BLaER1 treated with 17β-estradiol and CSF1 and Interleukin-3, amounts not matched to agents 10 nM and 100 nM (cell line): ENCODE data around the gene D2HGDH.

Source experiments
- H3K27ac ChIP-seq, 11 experiments: shearing (Covaris generic); formaldehyde crosslinking; 2 replicates each; pipeline ENCODE4 v1.8.1; 2022
- H3K27me3 ChIP-seq, 11 experiments: shearing (Covaris generic); formaldehyde crosslinking; 2 replicates each; pipeline ENCODE4 v1.8.1; 2022
- H3K36me3 ChIP-seq, 11 experiments: shearing (Covaris generic); formaldehyde crosslinking; 2 replicates each; pipeline ENCODE4 v1.8.1; 2022
- H3K4me1 ChIP-seq, 10 experiments: shearing (Covaris generic); formaldehyde crosslinking; 2 replicates each; pipeline ENCODE4 v1.8.1; 2022
- H3K4me2 ChIP-seq, 11 experiments: shearing (Covaris generic); formaldehyde crosslinking; 2 replicates each; pipeline ENCODE4 v1.8.1; 2022
- H3K4me3 ChIP-seq, 10 experiments: shearing (Covaris generic); formaldehyde crosslinking; 2 replicates each; pipeline ENCODE4 v1.8.1; 2022
- H3K9ac ChIP-seq, 11 experiments: shearing (Covaris generic); formaldehyde crosslinking; 2 replicates each; pipeline ENCODE4 v1.8.1; 2022
- H3K9me3 ChIP-seq, 11 experiments: shearing (Covaris generic); formaldehyde crosslinking; replicated peaks in 1 of 11; 2 replicates each; pipeline ENCODE4 v1.8.1; 2022
- H4K20me1 ChIP-seq, 11 experiments: shearing (Covaris generic); formaldehyde crosslinking; 2 replicates each; pipeline ENCODE4 v1.8.1; 2022
- Cebpa-rat ChIP-seq, 11 experiments: shearing (Covaris generic); IDR thresholded peaks; 2 replicates each; pipeline ENCODE4 v1.8.1; 2022

The D2HGDH gene

GRCh38 chr2:241701399-241702154 lies 32.9 kb upstream of the D2HGDH start, which contains the start of gene ING5:
TSS of gene ING5 (plus strand) at chr2:241702039. CDS start at chr2:241702066, 27 bp downstream.
- peak within 1 kb of the TSS; percentile 78 to 100 (median 99) for H3K27ac ChIP-seq
- H3K9me3 ChIP-seq, result peaks cover 10 to 15% (median 13%) of the 10 kb centered on the region in 11 experiments
- no peaks in the 10 kb centered on the region for H3K27me3 ChIP-seq
- peaks cover 0 to 25% (median 16%) of the 10 kb centered on the region in 11 experiments; a peak in 20 of 22 replicates for H4K20me1 ChIP-seq
- peak within 1 kb of the TSS; percentile 62 to 93 (median 80) for H3K4me3 ChIP-seq
- H3K9ac ChIP-seq, result peak within 1 kb of the TSS; percentile 85 to 100 (median 99)
- peak within 1 kb of the TSS; percentile 96 to 100 (median 99) for H3K4me2 ChIP-seq
- no peak for TF ChIP-seq Cebpa-rat (IDR thresholded peaks at IDR 0.05)
- peaks cover 18 to 29% (median 27%) of the 10 kb centered on the region in 11 experiments for H3K36me3 ChIP-seq
- H3K4me1 ChIP-seq, result peaks cover 24 to 50% (median 43%) of the 10 kb centered on the region in 10 experiments

GRCh38 chr2:241702155-241703031 lies 32.0 kb upstream of the D2HGDH start:
- H3K4me1 ChIP-seq, result peaks cover 24 to 50% (median 43%) of the 10 kb centered on the region in 10 experiments
- H4K20me1 ChIP-seq, result peaks cover 0 to 25% (median 16%) of the 10 kb centered on the region in 11 experiments; a peak in 20 of 22 replicates
- H3K4me3 ChIP-seq, result peak overlapping the region; percentile 62 to 93 (median 80)
- peak overlapping the region; percentile 78 to 100 (median 99); a peak in 21 of 22 replicates for H3K27ac ChIP-seq
- no peak for TF ChIP-seq Cebpa-rat (IDR thresholded peaks at IDR 0.05)
- H3K9me3 ChIP-seq, result peaks cover 15 to 23% (median 21%) of the 10 kb centered on the region in 11 experiments
- peak overlapping the region; percentile 85 to 100 (median 99) for H3K9ac ChIP-seq
- H3K36me3 ChIP-seq, result peaks cover 26 to 37% (median 35%) of the 10 kb centered on the region in 11 experiments
- H3K4me2 ChIP-seq, result peak overlapping the region; percentile 96 to 100 (median 99)
- H3K27me3 ChIP-seq, result no peaks in the 10 kb centered on the region

GRCh38 chr2:241703032-241703604 lies 31.3 kb upstream of the D2HGDH start:
- TF ChIP-seq Cebpa-rat (IDR thresholded peaks at IDR 0.05), result no peak
- Histone ChIP-seq H3K4me1 (peaks cover 24 to 49% (median 42%) of the 10 kb centered on the region in 10 experiments), H3K36me3 (peaks cover 34 to 44% (median 42%) of the 10 kb centered on the region in 11 experiments), H3K27me3 (no peaks in the 10 kb centered on the region), H3K9ac (peak overlapping the region; percentile 81 to 99 (median 96)), H3K4me2 (peak overlapping the region; percentile 96 to 100 (median 99)), H3K27ac (peak overlapping the region in 10 of 11 experiments; percentile 52 to 99 (median 78); a peak in 21 of 22 replicates), H4K20me1 (peaks cover 0 to 29% (median 16%) of the 10 kb centered on the region in 11 experiments; a peak in 20 of 22 replicates), H3K9me3 (peaks cover 15 to 27% (median 21%) of the 10 kb centered on the region in 11 experiments), H3K4me3 (peak overlapping the region; percentile 62 to 93 (median 80))

DNA sequence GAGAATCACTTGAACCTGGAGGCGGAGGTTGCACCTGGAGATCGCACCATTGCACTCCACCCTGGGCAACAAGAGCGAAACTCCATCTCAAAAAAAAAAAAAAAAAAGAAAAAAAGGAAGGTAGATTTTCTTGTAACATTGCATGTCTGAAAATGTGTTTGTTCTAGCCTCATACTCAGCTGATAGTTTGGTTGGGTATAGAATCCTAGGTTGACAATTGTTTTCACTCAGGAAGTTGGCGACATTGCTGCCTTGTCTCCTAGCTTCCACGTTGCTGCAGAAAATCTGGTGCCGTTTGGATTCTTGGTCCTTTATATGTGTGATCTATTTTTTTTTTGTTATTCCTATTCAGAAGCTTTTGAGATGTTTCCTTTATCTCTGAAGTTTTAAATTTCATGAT lies 27.9 kb upstream of the D2HGDH start:
- peaks cover 14 to 20% (median 17%) of the 10 kb centered on the region in 10 experiments for H3K4me1 ChIP-seq
- peak overlapping the region in 3 of 10 experiments; percentile 1 to 11 (median 2); a peak in 4 of 20 replicates for H3K4me3 ChIP-seq
- peaks cover 15 to 27% (median 21%) of the 10 kb centered on the region in 11 experiments for H3K9me3 ChIP-seq
- H3K9ac ChIP-seq, result no peak overlapping the region
- no peak overlapping the region for H3K27ac ChIP-seq
- no peaks in the 10 kb centered on the region for H3K27me3 ChIP-seq
- no peak overlapping the region for H3K4me2 ChIP-seq
- peaks cover 0 to 35% (median 18%) of the 10 kb centered on the region in 11 experiments; a peak in 20 of 22 replicates for H4K20me1 ChIP-seq
- H3K36me3 ChIP-seq, result peaks cover 67 to 78% (median 77%) of the 10 kb centered on the region in 11 experiments
- no peak for TF ChIP-seq Cebpa-rat (IDR thresholded peaks at IDR 0.05)

GRCh38 chr2:241708879-241709278 lies 25.6 kb upstream of the D2HGDH start:
- H3K4me1 ChIP-seq, result peaks cover under 1 to 8% (median 4%) of the 10 kb centered on the region in 10 experiments; a peak in 18 of 20 replicates
- no peak overlapping the region for H3K4me3 ChIP-seq
- peaks cover 89 to 100% (median 99%) of the 10 kb centered on the region in 11 experiments for H3K36me3 ChIP-seq
- no peak overlapping the region for H3K4me2 ChIP-seq
- H3K9me3 ChIP-seq, result peaks cover 19 to 34% (median 28%) of the 10 kb centered on the region in 11 experiments
- H3K27me3 ChIP-seq, result no peaks in the 10 kb centered on the region
- H4K20me1 ChIP-seq, result peaks cover 0 to 19% (median 3%) of the 10 kb centered on the region in 11 experiments; a peak in 11 of 22 replicates
- no peak for TF ChIP-seq Cebpa-rat (IDR thresholded peaks at IDR 0.05)
- H3K27ac ChIP-seq, result no peak overlapping the region
- H3K9ac ChIP-seq, result no peak overlapping the region

DNA sequence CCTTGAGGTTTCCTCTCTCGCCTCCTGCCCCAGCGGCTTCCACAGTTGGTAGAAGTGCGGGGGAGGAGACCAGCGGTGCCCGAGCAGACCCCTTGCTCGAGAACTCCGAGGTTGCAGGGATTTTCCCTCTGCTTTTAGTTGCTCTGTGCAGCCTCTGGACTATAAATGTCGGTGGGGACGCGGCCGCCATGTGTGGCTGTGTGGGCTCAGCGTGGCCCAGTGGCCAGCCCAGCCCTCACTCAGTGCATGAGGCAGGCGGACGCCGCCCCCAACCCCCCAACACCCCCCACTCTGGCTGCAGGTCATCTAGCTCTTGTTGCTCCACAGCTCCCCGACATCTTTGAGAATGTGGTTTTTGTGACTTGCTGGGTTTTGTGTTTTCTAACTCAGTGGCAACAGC lies 15.3 kb upstream of the D2HGDH start:
- Histone ChIP-seq H3K27ac (peak overlapping the region in 9 of 11 experiments; percentile 9 to 80 (median 64); a peak in 15 of 22 replicates), H3K4me2 (peak overlapping the region; percentile 68 to 97 (median 85)), H3K27me3 (no peaks in the 10 kb centered on the region), H3K36me3 (peaks cover 68 to 89% (median 82%) of the 10 kb centered on the region in 11 experiments), H3K9me3 (peaks cover 19 to 33% (median 26%) of the 10 kb centered on the region in 11 experiments), H4K20me1 (peaks cover 0 to 27% (median 9%) of the 10 kb centered on the region in 11 experiments; a peak in 11 of 22 replicates), H3K4me1 (peaks cover 22 to 43% (median 35%) of the 10 kb centered on the region in 10 experiments), H3K9ac (peak overlapping the region; percentile 28 to 72 (median 55); a peak in 19 of 22 replicates), H3K4me3 (peak overlapping the region in 6 of 10 experiments; percentile 7 to 52 (median 42); a peak in 7 of 20 replicates)
- no peak for TF ChIP-seq Cebpa-rat (IDR thresholded peaks at IDR 0.05)

DNA sequence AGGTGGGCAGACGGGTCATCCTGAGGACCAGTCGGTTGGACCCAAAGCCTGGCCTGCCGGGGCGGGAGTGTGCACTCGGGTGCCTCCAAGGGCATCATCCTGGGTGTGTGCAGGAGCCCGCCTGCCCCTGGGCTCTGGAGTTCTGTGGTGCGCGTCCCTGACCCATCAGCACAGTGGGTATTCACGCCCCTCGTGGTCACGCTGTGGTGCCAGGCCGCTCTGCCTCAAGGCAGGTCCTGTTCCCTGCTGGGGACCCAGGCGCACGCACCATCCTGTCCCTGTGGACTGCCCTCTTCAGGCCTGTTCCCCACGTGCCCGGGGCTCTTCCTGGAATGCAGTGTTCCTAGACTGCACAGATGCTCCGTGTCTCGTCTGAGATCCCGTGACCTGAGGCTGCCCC lies 14.3 kb upstream of the D2HGDH start:
- peaks cover 15 to 34% (median 21%) of the 10 kb centered on the region in 11 experiments for H3K9me3 ChIP-seq
- H4K20me1 ChIP-seq, result peaks cover 0 to 27% (median 9%) of the 10 kb centered on the region in 11 experiments; a peak in 11 of 22 replicates
- H3K27me3 ChIP-seq, result no peaks in the 10 kb centered on the region
- H3K4me1 ChIP-seq, result peaks cover 31 to 53% (median 45%) of the 10 kb centered on the region in 10 experiments
- H3K4me2 ChIP-seq, result peak overlapping the region; percentile 68 to 97 (median 85)
- peaks cover 58 to 89% (median 82%) of the 10 kb centered on the region in 11 experiments for H3K36me3 ChIP-seq
- H3K27ac ChIP-seq, result peak overlapping the region in 7 of 11 experiments; percentile 51 to 80 (median 64); a peak in 13 of 22 replicates
- no peak for TF ChIP-seq Cebpa-rat (IDR thresholded peaks at IDR 0.05)
- peak overlapping the region in 9 of 11 experiments; percentile 14 to 72 (median 55); a peak in 13 of 22 replicates for H3K9ac ChIP-seq
- peak overlapping the region in 2 of 10 experiments; percentile 44 to 52; a peak in 2 of 20 replicates for H3K4me3 ChIP-seq
